SK-N-MC (cell line): Measurements from ENCODE around the gene OR2AG2.

Experiments
- DNase-seq: peaks from one replicate; pipeline ENCODE4 v3.0.0-alpha.2; 2011; ENCODE audit warnings: low read depth, low spot score
- H3K27ac ChIP-seq: fragments of 200-600 bp; sonication (generic); 2 replicates; pipeline ENCODE4 v1.5.1; 2016; ENCODE audit warnings: mixed run types
- H3K36me3 ChIP-seq: fragments of 200-600 bp; sonication (generic); 2 replicates; pipeline ENCODE4 v1.6.1; 2017; ENCODE audit warnings: antibody characterized with exemption, low read length, mixed read lengths; ENCODE audit not compliant: insufficient read depth
- H3K4me3 ChIP-seq: fragments of 200-600 bp; sonication (generic); 2 replicates; pipeline ENCODE4 v1.5.1; 2016
- H3K9ac ChIP-seq: fragments of 200-600 bp; sonication (generic); 2 replicates; pipeline ENCODE4 v1.8.0; 2017; ENCODE audit warnings: mixed run types, mixed read lengths; ENCODE audit not compliant: insufficient read length
- H3K9me3 ChIP-seq: fragments of 200-600 bp; sonication (generic); 2 replicates; pipeline ENCODE4 v1.6.1; 2017; ENCODE audit warnings: low read depth, mild to moderate bottlenecking, antibody characterized with exemption, low read length, moderate library complexity, mixed read lengths
- EZH2 ChIP-seq: fragments of 200-600 bp; sonication (generic); IDR thresholded peaks from one replicate; pipeline ENCODE4 v1.6.1; 2017; ENCODE audit warnings: antibody characterized with exemption
- FOXP2 ChIP-seq: optimal IDR thresholded peaks from 2 replicates; pipeline ENCODE3; 2011; ENCODE audit warnings: mild to moderate bottlenecking, moderate library complexity; ENCODE audit not compliant: insufficient read depth; ENCODE audit errors: extremely low read length, control extremely low read depth
- POLR2AphosphoS5 ChIP-seq: IDR thresholded peaks from 2 replicates; pipeline ENCODE4 v1.6.1; 2012; ENCODE audit warnings: mild to moderate bottlenecking, low read depth, low read length, borderline replicate concordance

The OR2AG2 gene

DNA sequence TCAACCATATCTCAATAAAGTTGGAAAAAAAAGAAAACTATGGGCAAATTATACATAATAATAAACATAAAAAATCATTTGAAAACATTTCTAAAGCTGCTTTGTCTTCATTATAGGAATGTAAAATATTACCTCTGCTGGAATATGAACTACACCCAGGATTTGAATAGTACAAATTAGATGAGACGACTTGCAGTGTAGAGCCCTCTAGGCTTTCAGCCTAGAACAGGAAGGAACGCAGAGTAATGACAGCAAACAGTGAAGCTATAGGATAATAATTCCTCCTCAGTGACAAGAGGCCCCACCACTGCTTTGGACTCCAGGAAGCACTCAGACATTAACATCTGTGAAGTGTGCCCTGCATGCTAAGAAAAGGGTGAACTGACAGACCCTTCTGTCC is 18.8 kb upstream of the OR2AG2 start:
- Histone ChIP-seq H3K4me3 (0 out of 2 replicates have a peak overlapping the region, but pooled peaks have one; percentile 22), H3K27ac (peak overlapping the region; percentile 20; the same call in 1 of the 2 replicates), H3K9me3 (no peaks in the 10 kb centered on the region), H3K36me3 (no peaks in the 10 kb centered on the region), H3K9ac (no peak overlapping the region)
- no peak for TF ChIP-seq FOXP2
- TF ChIP-seq EZH2: no peak
- no peak for TF ChIP-seq POLR2AphosphoS5
- no peak for DNase-seq

DNA sequence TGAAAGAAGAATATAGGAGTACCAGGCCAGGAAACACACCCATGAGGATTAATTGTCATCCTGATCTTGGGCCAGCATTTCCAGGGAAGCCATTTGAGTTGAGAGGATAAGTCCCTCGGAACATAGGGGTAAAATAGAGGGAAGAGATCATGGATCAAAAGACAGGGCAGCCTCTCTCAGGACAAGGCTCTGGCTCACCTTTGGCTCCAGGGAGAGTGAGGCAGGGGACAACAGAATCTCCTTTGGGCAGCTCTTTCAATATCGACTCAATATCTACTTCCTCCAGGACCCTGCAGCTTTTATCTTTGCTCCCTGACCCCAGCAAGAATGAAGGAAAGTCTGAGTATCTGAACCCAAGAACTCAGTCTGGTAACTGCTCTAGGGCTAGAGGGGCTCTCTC is 10.9 kb upstream of the OR2AG2 start, which contains the start of gene OR2AG1:
Gene OR2AG1 (plus strand): TSS at position 301 of the 400 bp plus-strand sequence. CDS start 2,018 bp downstream, outside the sequence.
- Histone ChIP-seq H3K27ac (no peak within 1 kb of the TSS), H3K9me3 (no peaks in the 10 kb centered on the region), H3K4me3 (no peak within 1 kb of the TSS), H3K36me3 (no peaks in the 10 kb centered on the region), H3K9ac (no peak within 1 kb of the TSS)
- DNase-seq: no peak
- TF ChIP-seq POLR2AphosphoS5 (no peak), EZH2 (no peak), FOXP2 (no peak)

DNA sequence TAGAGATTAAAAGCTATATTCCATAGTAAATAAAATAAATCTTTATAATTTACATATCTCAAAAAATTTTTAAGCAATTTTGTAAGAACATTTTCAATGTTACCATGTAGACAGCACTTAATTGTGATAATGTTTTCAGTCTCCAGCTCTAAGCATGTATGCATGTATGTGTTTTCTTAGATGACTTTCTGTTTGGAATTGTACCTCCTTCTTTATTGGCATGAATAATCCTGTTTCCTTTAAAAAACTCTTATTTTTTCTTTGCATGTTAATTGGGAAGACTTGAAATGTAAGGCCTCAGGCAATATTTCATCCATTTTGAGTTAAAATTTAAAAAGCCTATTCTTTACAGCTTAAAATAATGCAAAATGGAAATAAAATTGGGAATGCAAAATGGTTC is 9.1 kb upstream of the OR2AG2 start:
- no peaks in the 10 kb centered on the region for H3K9me3 ChIP-seq

DNA sequence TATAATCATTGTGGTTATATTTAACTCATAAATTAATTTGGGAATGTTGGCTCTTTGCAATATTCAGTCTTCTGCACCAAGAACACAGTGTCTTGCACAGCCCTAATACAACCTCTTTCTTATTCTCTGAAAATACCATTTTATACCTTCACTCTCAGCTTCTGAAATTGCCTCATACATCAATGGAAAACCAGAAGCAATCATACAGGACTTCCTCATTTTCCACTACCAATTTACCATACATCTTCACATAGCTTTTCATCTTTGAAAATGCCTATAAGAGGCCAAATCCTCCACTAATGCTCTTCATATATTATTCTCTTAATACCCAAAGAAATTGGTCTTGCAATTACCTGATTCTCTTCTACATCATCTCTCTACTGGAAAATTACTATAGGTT is 6.7 kb upstream of the OR2AG2 start:
- no peak for DNase-seq
- Histone ChIP-seq H3K36me3 (no peaks in the 10 kb centered on the region), H3K9me3 (no peaks in the 10 kb centered on the region), H3K9ac (no peak overlapping the region), H3K27ac (no peak overlapping the region), H3K4me3 (no peak overlapping the region)
- TF ChIP-seq FOXP2 (no peak), POLR2AphosphoS5 (no peak), EZH2 (no peak)

More for the DNA sequence above, 9.1 kb upstream of the OR2AG2 start:
- no peak for TF ChIP-seq FOXP2
- TF ChIP-seq EZH2: no peak
- TF ChIP-seq POLR2AphosphoS5: no peak
- H3K4me3 ChIP-seq: no peak overlapping the region
- H3K27ac ChIP-seq: 0 out of 2 replicates have a peak overlapping the region, but pooled peaks have one; percentile 29
- H3K36me3 ChIP-seq: no peaks in the 10 kb centered on the region
- H3K9ac ChIP-seq: no peak overlapping the region
- DNase-seq: peak; percentile 26

DNA sequence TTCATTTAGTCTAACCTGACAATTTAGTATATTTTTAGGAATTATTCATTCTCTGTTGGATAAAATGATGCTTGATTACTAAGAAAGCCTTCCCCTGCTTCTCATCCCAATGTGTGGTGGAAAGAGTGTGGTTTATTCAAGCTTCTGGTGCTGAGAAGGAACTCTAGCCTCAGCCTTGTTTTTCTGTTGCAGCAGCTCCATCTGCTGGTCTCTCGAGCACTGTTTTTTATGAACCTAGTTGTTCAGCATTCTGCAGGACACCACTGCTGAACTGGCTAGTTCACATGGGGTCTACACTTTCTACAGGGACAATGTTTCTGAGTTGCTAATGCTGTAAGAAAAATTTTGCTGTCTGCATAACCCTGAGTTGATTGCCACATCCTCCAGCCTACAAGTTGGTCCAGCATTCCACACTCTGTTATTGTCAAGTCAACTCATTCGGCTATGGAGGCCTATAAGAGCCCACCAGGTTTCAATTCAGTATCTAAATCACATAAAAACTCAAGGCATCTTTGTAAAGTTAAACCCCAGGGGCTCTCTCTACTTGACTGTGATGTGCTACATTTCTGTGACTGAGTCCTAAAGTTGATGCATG is 14.3 kb downstream of the OR2AG2 start:
- H3K9me3 ChIP-seq: no peaks in the 10 kb centered on the region
- H3K27ac ChIP-seq: peak overlapping the region; percentile 40
- H3K9ac ChIP-seq: peak overlapping the region; percentile 21
- DNase-seq: peak; percentile 62
- no peaks in the 10 kb centered on the region for H3K36me3 ChIP-seq
- H3K4me3 ChIP-seq: no peak overlapping the region
- TF ChIP-seq POLR2AphosphoS5 (no peak), FOXP2 (no peak), EZH2 (no peak)

DNA sequence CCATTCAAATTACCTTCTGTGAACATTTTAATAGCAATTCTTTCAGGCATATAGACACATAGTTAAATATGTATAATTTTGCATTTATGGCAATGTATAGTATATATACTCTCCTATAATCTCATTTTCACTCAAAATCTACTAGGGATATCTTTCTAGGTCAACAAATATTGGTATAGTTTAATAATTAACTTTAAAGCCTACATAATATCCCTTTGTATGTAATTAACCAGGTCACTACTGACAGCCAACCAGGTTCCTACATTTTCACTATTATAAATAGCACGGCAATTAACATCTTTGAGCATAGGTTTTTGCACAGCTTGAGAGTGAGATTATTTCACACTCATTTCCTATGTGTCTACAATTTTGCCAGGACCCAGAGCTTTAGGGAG is 15.8 kb downstream of the OR2AG2 start:
- no peak overlapping the region for H3K9ac ChIP-seq
- H3K27ac ChIP-seq: no peak overlapping the region
- TF ChIP-seq FOXP2 (no peak), POLR2AphosphoS5 (no peak), EZH2 (no peak)
- H3K4me3 ChIP-seq: no peak overlapping the region
- no peak for DNase-seq
- no peaks in the 10 kb centered on the region for H3K36me3 ChIP-seq
- no peaks in the 10 kb centered on the region for H3K9me3 ChIP-seq

DNA sequence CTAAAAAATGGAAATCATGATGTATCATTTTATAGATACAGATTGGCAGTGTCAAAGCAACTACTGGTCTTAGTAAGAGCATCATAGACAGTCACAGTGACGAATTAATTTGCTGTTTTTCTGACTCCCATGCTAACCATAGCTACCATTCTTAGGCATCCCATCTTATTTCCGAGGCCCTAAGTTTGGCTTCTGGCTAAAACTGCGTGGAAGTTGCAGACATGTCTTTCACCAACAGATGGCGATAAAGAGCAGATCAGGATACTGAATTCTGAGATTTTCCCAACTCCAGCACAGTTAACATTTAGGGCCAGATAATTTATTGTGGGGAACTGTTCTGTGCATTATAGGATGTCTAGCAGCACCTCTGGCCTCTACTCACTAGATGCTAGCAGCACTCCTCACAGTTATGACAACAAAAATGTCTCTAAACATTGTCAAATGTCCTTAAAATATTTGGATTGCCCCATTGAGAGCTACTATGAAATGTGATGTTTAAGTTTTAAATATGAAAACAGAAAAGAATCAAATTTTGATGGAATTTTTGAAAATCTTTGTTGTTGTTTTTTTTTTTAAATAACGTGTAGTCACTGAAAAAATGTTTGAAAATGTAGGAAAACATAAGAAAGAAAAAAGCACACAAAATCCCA is 16.3 kb downstream of the OR2AG2 start:
- TF ChIP-seq EZH2 (no peak), FOXP2 (no peak), POLR2AphosphoS5 (no peak)
- no peak for DNase-seq
- H3K4me3 ChIP-seq: no peak overlapping the region

DNA sequence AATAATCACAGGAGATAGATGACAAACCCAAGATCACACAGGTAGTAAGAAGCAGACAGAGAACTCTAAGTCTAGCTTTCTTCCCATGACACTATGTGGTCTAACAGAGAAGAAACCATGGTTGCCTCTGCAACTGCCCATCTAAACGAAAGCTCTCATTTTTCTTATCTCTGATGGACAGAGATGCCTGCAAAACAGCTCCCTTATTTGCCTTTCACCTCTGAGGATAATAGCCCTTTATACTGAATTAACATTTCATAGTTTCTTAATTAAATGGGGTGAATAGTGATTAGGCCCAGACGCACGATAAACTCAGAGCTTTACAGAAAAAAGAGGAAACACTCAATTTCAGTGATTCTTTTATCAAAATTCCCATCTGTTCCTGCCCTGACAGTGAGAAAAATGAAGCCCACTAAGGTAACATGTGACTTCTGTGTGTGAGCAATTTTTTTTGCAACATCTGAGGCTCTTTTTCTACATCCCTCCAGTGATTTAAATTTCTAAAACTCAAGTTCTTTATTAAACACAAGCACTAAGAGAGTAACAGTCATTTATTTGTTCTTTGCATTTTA is 24.6 kb downstream of the OR2AG2 start:
- no peak overlapping the region for H3K9ac ChIP-seq
- no peak for TF ChIP-seq EZH2
- no peak for TF ChIP-seq FOXP2
- no peak for TF ChIP-seq POLR2AphosphoS5
- no peaks in the 10 kb centered on the region for H3K36me3 ChIP-seq
- no peak overlapping the region for H3K27ac ChIP-seq
- no peak for DNase-seq
- H3K4me3 ChIP-seq: no peak overlapping the region
- no peaks in the 10 kb centered on the region for H3K9me3 ChIP-seq

More for the DNA sequence above, 16.3 kb downstream of the OR2AG2 start:
- no peak overlapping the region for H3K27ac ChIP-seq
- H3K9ac ChIP-seq: no peak overlapping the region
- H3K36me3 ChIP-seq: no peaks in the 10 kb centered on the region
- no peaks in the 10 kb centered on the region for H3K9me3 ChIP-seq
